Left lung (tissue), 10 donors: ENCODE measurements around the gene PAQR6. TPM values are rescaled to one million over a fixed set of nuclear protein-coding genes. Genes with fewer than 3 reads are reported as not detected.

Experiments used
- ATAC-seq: fragments of 200-7000 bp; cut with Tn5 transposase; one replicate; pipeline ENCODE4 v1.9.1; 2020; ENCODE audit warnings: moderate library complexity
- DNase-seq, 4 donors: peaks; one replicate each; pipeline ENCODE4 v3.0.0-alpha.2; 2013 to 2020
- H3K27ac ChIP-seq, 2 donors: fragments of 200-600 bp; sonication (generic) in 1 of 2; one replicate each; pipeline versions ENCODE4 v1.5.0 to v1.8.0; 2020 to 2021
- H3K27me3 ChIP-seq, 2 donors: fragments of 200-600 bp; sonication (generic) in 1 of 2; one replicate each; pipeline versions ENCODE4 v1.5.0 to v1.8.0; 2020 to 2021
- H3K36me3 ChIP-seq, 2 donors: fragments of 200-600 bp; sonication (generic) in 1 of 2; one replicate each; pipeline versions ENCODE4 v1.5.0 to v1.8.0; 2020 to 2021
- H3K4me1 ChIP-seq, 2 donors: fragments of 200-600 bp; one replicate each; pipeline ENCODE4 v1.8.0; 2021
- H3K4me3 ChIP-seq, 2 donors: fragments of 200-600 bp; sonication (generic) in 1 of 2; one replicate each; pipeline versions ENCODE4 v1.5.0 to v1.8.0; 2020 to 2021; ENCODE audit warnings: mild to moderate bottlenecking in 1 of 2
- H3K9me3 ChIP-seq, 2 donors: fragments of 200-600 bp; sonication (generic) in 1 of 2; one replicate each; pipeline versions ENCODE4 v1.5.0 to v1.8.0; 2020 to 2021
- CTCF ChIP-seq, 2 donors: fragments of 200-600 bp; sonication (generic) in 1 of 2; IDR thresholded peaks; one replicate each; pipeline versions ENCODE4 v1.5.0 to v1.8.0; 2021; ENCODE audit warnings: antibody characterized with exemption in 2 of 2
- intact Hi-C, 2 donors: fragments of 100-400 bp; cut with DNase I; formaldehyde crosslinking; loops; one replicate each; pipeline versions ENCODE4 v1.11.2 to v1.14.2; 2022
- polyA plus RNA-seq, 6 donors: library from polyadenylated mRNA; unstranded; fragments of 120-200 nt; gene quantifications; one replicate each; pipeline ENCODE4 v1.2.1, GENCODE V29; 2013; ENCODE audit not compliant: insufficient read length in 6 of 6
- total RNA-seq, 2 donors: library from RNA; stranded (reverse); fragmentation: NEBNext Ultra II Directional; extraction: Animal tissue kit (Norgen Biotek cat#: 25700); gene quantifications; one replicate each; pipeline ENCODE4 v1.2.1, GENCODE V29; 2021
- donor health status: DM: no; HTN: yes; CAD: no.
- donor health status: DM: no; HTN: no; CAD: no.

Gene PAQR6
- total and polyA plus RNA-seq, 8 donors, result 1.4 to 4.0 (median 3.0) TPM

- Histone ChIP-seq H3K9me3 (no peaks in the 10 kb centered on the region), H3K27ac (no peak overlapping the region), H3K27me3 (no peaks in the 10 kb centered on the region), H3K4me1 (peaks cover 0 to 7% of the 10 kb centered on the region in 2 donors), H3K4me3 (no peak overlapping the region), H3K36me3 (peaks cover 0 to 59% of the 10 kb centered on the region in 2 donors)
- TF ChIP-seq CTCF (IDR thresholded peaks at IDR 0.05), result no peak
- intact Hi-C loops, result loop anchor here in 1 of 2 donors (5.0 kb wide), 1 partner anchor 93 kb away; no protein-coding TSS in a partner anchor
- ATAC-seq, result no peak
- DNase-seq, result no peak
Measured at GRCh38 chr1:156229809-156230472, 17.9 kb downstream of the PAQR6 start.

GRCh38 chr1:156228501-156228900 is 19.4 kb downstream of the PAQR6 start:
- Histone ChIP-seq H3K27ac (no peak overlapping the region), H3K4me1 (peaks cover 0 to 10% of the 10 kb centered on the region in 2 donors), H3K36me3 (peaks cover 0 to 55% of the 10 kb centered on the region in 2 donors), H3K9me3 (no peaks in the 10 kb centered on the region), H3K27me3 (no peaks in the 10 kb centered on the region), H3K4me3 (no peak overlapping the region)
- no peak for ATAC-seq
- intact Hi-C loops, result loop anchor here in 1 of 2 donors (5.0 kb wide), 1 partner anchor 91 kb away; no protein-coding TSS in a partner anchor
- DNase-seq, result no peak
- no peak for TF ChIP-seq CTCF (IDR thresholded peaks at IDR 0.05)

- no peak for TF ChIP-seq CTCF (IDR thresholded peaks at IDR 0.05)
- no peak for ATAC-seq
- no peaks in the 10 kb centered on the region for H3K27me3 ChIP-seq
- H3K36me3 ChIP-seq, result peaks cover 0 to 65% of the 10 kb centered on the region in 2 donors
- intact Hi-C loops, result loop anchor here in 1 of 2 donors (5.0 kb wide), 1 partner anchor 89 kb away; no protein-coding TSS in a partner anchor
- H3K27ac ChIP-seq, result no peak overlapping the region
- peaks cover 0 to 10% of the 10 kb centered on the region in 2 donors for H3K4me1 ChIP-seq
- no peak for DNase-seq
- no peak overlapping the region for H3K4me3 ChIP-seq
- no peaks in the 10 kb centered on the region for H3K9me3 ChIP-seq
Measured at GRCh38 chr1:156226782-156227181, 21.1 kb downstream of the PAQR6 start.

GRCh38 chr1:156226116-156226538 is 21.7 kb downstream of the PAQR6 start:
- no peak for TF ChIP-seq CTCF (IDR thresholded peaks at IDR 0.05)
- intact Hi-C loops, result loop anchor here in 1 of 2 donors (5.0 kb wide), 1 partner anchor 89 kb away; no protein-coding TSS in a partner anchor
- ATAC-seq, result no peak
- H3K9me3 ChIP-seq, result no peaks in the 10 kb centered on the region
- no peak for DNase-seq
- H3K4me3 ChIP-seq, result no peak overlapping the region
- H3K27me3 ChIP-seq, result no peaks in the 10 kb centered on the region
- no peak overlapping the region for H3K27ac ChIP-seq
- H3K36me3 ChIP-seq, result peaks cover 0 to 72% of the 10 kb centered on the region in 2 donors
- H3K4me1 ChIP-seq, result peaks cover 0 to 10% of the 10 kb centered on the region in 2 donors

- ATAC-seq (no peak), DNase-seq (no peak)
- Histone ChIP-seq H3K27ac (no peak overlapping the region), H3K27me3 (no peaks in the 10 kb centered on the region), H3K4me3 (no peak overlapping the region), H3K9me3 (no peaks in the 10 kb centered on the region), H3K4me1 (peaks cover 0 to 10% of the 10 kb centered on the region in 2 donors), H3K36me3 (peaks cover 0 to 77% of the 10 kb centered on the region in 2 donors)
- intact Hi-C loops, result loop anchor here in 1 of 2 donors (5.0 kb wide), 1 partner anchor 88 kb away; no protein-coding TSS in a partner anchor
- peak in 1 of 2 donors; percentile 17 for TF ChIP-seq CTCF (IDR thresholded peaks at IDR 0.05)
Measured at GRCh38 chr1:156225677-156226014, 22.2 kb downstream of the PAQR6 start.
